ENCODE measurements around the gene GNAO1.

The GNAO1 gene

GRCh38 chr16:56331915-56332314, 140.6 kb downstream of the GNAO1 start:
- Histone ChIP-seq H4K20me1 (ENCODE audit: insufficient read depth, low read length) (no peaks in the 10 kb centered on the region), H2AFZ (ENCODE audit: low read length) (no peak overlapping the region), H3K9me2 (replicated peaks; ENCODE audit: insufficient read depth, low read length) (no peaks in the 10 kb centered on the region), H3K4me2 (ENCODE audit: low read depth, low read length) (no peak overlapping the region), H3K9ac (ENCODE audit: low read length) (no peak overlapping the region), H3F3A (ENCODE audit: insufficient read depth, low read length) (no peaks in the 10 kb centered on the region), H3K4me3 (ENCODE audit: low read length) (no peak overlapping the region), H3K4me1 (ENCODE audit: low read length) (no peaks in the 10 kb centered on the region), H3K36me3 (replicated peaks; ENCODE audit: insufficient read depth, low read length) (no peaks in the 10 kb centered on the region), H3K9me3 (replicated peaks; ENCODE audit: insufficient read depth, low read length) (no peaks in the 10 kb centered on the region), H3K27ac (ENCODE audit: low read length) (no peak overlapping the region), H3K79me2 (ENCODE audit: low read length) (no peaks in the 10 kb centered on the region), H3K27me3 (replicated peaks; ENCODE audit: insufficient read depth, low read length) (peaks cover 14% of the 10 kb centered on the region; the same call in 1 of the 2 replicates)
- DNase-seq: no peak
- TF ChIP-seq EZH2 (optimal IDR thresholded peaks at IDR 0.05; ENCODE audit: low read depth, low read length): no peak
- no peak for TF ChIP-seq CTCF (IDR thresholded peaks at IDR 0.05; ENCODE audit: low read length)
- no peak for TF ChIP-seq EZH2phosphoT487 (IDR thresholded peaks at IDR 0.05; ENCODE audit: low read length)

GRCh38 chr16:56332464-56333079, 141.3 kb downstream of the GNAO1 start:
- no peaks in the 10 kb centered on the region for H3K4me1 ChIP-seq (ENCODE audit: low read length)
- H3F3A ChIP-seq (ENCODE audit: insufficient read depth, low read length): no peaks in the 10 kb centered on the region
- H4K20me1 ChIP-seq (ENCODE audit: insufficient read depth, low read length): no peaks in the 10 kb centered on the region
- peak; percentile 44 for TF ChIP-seq CTCF (IDR thresholded peaks at IDR 0.05; ENCODE audit: low read length)
- TF ChIP-seq EZH2 (optimal IDR thresholded peaks at IDR 0.05; ENCODE audit: low read depth, low read length): no peak
- TF ChIP-seq EZH2phosphoT487 (IDR thresholded peaks at IDR 0.05; ENCODE audit: low read length): no peak
- no peaks in the 10 kb centered on the region for H3K9me2 ChIP-seq (replicated peaks; ENCODE audit: insufficient read depth, low read length)
- DNase-seq: peak; percentile 39
- no peak overlapping the region for H2AFZ ChIP-seq (ENCODE audit: low read length)
- no peak overlapping the region for H3K27ac ChIP-seq (ENCODE audit: low read length)
- no peaks in the 10 kb centered on the region for H3K36me3 ChIP-seq (replicated peaks; ENCODE audit: insufficient read depth, low read length)
- no peak overlapping the region for H3K4me3 ChIP-seq (ENCODE audit: low read length)
- H3K4me2 ChIP-seq (ENCODE audit: low read depth, low read length): no peak overlapping the region
- H3K79me2 ChIP-seq (ENCODE audit: low read length): no peaks in the 10 kb centered on the region
- no peak overlapping the region for H3K9ac ChIP-seq (ENCODE audit: low read length)
- no peaks in the 10 kb centered on the region for H3K9me3 ChIP-seq (replicated peaks; ENCODE audit: insufficient read depth, low read length)
- peaks cover 14% of the 10 kb centered on the region; the same call in 1 of the 2 replicates for H3K27me3 ChIP-seq (replicated peaks; ENCODE audit: insufficient read depth, low read length)

GRCh38 chr16:56334761-56335160, 143.5 kb downstream of the GNAO1 start:
- Histone ChIP-seq H3K4me2 (ENCODE audit: low read depth, low read length) (no peak overlapping the region), H3K27ac (ENCODE audit: low read length) (no peak overlapping the region), H3K36me3 (replicated peaks; ENCODE audit: insufficient read depth, low read length) (no peaks in the 10 kb centered on the region), H4K20me1 (ENCODE audit: insufficient read depth, low read length) (no peaks in the 10 kb centered on the region), H3K9me3 (replicated peaks; ENCODE audit: insufficient read depth, low read length) (no peaks in the 10 kb centered on the region), H3K27me3 (replicated peaks; ENCODE audit: insufficient read depth, low read length) (peaks cover 15% of the 10 kb centered on the region; the same call in 1 of the 2 replicates), H3F3A (ENCODE audit: insufficient read depth, low read length) (no peaks in the 10 kb centered on the region), H3K4me3 (ENCODE audit: low read length) (no peak overlapping the region), H3K4me1 (ENCODE audit: low read length) (no peaks in the 10 kb centered on the region), H2AFZ (ENCODE audit: low read length) (no peak overlapping the region), H3K9me2 (replicated peaks; ENCODE audit: insufficient read depth, low read length) (no peaks in the 10 kb centered on the region), H3K79me2 (ENCODE audit: low read length) (no peaks in the 10 kb centered on the region), H3K9ac (ENCODE audit: low read length) (no peak overlapping the region)
- no peak for TF ChIP-seq CTCF (IDR thresholded peaks at IDR 0.05; ENCODE audit: low read length)
- no peak for TF ChIP-seq EZH2phosphoT487 (IDR thresholded peaks at IDR 0.05; ENCODE audit: low read length)
- TF ChIP-seq EZH2 (optimal IDR thresholded peaks at IDR 0.05; ENCODE audit: low read depth, low read length): no peak
- DNase-seq: no peak

All from MM.1S (cell line).